Measurements from ENCODE around the gene MAB21L3. TPM values are rescaled to one million over a fixed set of nuclear protein-coding genes. Genes with fewer than 3 reads are reported as not detected.
"Not testable (repeated sequence)": the region's sequence is repeated elsewhere in the genome, so short reads cannot be mapped to it uniquely, and the experiment has no call there.

MAB21L3 gene
- total RNA-seq, 4 donors from 2014 or later = not detected

DNA sequence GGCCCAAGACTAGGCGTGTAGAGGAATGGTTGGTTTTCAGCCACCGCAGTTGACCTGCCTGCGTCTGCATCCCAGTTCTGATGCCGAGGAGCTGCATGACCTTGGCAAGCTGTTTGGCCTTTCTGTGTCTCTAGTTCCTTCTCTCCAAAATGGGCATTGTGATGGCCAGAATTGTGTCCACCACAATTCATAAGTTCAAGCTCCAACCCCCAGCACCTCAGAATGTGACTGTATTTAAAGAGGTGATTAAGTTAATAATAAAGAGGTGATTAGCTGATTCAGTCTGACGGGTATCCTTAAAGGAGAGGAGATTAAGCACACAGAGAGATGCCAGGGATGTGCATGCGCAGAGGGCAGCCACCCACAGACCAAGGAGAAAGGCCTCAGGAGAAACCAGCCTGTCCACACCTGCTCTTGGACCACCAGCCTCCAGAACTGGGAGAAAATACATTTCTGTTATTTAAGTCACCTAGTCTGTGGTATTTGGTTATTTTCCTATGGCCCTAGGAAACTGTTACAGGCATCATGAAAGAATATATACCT, 28.5 kb downstream of the MAB21L3 start:
- no peaks in the 10 kb centered on the region for H3K36me3 ChIP-seq
- H3K9me3 ChIP-seq = no peaks in the 10 kb centered on the region
- no peaks in the 10 kb centered on the region for H3K4me1 ChIP-seq
- intact Hi-C loops (cut with DNase I; ENCODE audit: low total_unique reads) = loop anchor here (5.0 kb wide), 1 partner anchor 358 kb away; no protein-coding TSS in a partner anchor
- TF ChIP-seq POLR2A (IDR thresholded peaks at IDR 0.05) = no peak
- DNase-seq = no peak
- H3K27ac ChIP-seq = no peak overlapping the region
- H3K27me3 ChIP-seq = no peaks in the 10 kb centered on the region
- no peak overlapping the region for H3K4me3 ChIP-seq

DNA sequence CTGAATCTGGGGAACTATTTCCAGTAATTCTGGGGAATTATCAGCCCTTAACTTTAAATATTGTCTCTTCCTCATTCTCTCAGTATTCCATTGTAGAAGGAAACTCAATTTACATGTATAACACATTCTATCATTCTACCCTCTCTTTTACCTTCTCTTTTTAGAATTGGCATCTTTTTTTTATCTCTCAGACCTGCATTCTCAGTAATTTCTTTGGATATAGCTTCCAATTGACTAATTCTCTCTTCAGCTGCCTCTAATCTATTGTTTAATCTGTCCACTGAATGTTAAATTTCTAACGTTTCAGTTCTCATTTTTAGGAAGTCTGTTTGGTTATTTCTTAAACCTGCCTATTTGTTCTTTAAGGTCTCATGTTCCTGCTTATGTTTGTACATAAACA, 33.0 kb downstream of the MAB21L3 start:
- Histone ChIP-seq H3K27ac (no peak overlapping the region), H3K9me3 (no peaks in the 10 kb centered on the region), H3K4me1 (no peaks in the 10 kb centered on the region), H3K36me3 (no peaks in the 10 kb centered on the region), H3K27me3 (no peaks in the 10 kb centered on the region), H3K4me3 (no peak overlapping the region)
- no peak for TF ChIP-seq POLR2A (IDR thresholded peaks at IDR 0.05)
- TF ChIP-seq, protein P1, sequence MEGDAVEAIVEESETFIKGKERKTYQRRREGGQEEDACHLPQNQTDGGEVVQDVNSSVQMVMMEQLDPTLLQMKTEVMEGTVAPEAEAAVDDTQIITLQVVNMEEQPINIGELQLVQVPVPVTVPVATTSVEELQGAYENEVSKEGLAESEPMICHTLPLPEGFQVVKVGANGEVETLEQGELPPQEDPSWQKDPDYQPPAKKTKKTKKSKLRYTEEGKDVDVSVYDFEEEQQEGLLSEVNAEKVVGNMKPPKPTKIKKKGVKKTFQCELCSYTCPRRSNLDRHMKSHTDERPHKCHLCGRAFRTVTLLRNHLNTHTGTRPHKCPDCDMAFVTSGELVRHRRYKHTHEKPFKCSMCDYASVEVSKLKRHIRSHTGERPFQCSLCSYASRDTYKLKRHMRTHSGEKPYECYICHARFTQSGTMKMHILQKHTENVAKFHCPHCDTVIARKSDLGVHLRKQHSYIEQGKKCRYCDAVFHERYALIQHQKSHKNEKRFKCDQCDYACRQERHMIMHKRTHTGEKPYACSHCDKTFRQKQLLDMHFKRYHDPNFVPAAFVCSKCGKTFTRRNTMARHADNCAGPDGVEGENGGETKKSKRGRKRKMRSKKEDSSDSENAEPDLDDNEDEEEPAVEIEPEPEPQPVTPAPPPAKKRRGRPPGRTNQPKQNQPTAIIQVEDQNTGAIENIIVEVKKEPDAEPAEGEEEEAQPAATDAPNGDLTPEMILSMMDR (IDR thresholded peaks at IDR 0.05) = no peak
- DNase-seq = no peak
- intact Hi-C loops (cut with DNase I; ENCODE audit: low total_unique reads) = loop anchor here (5.0 kb wide), 1 partner anchor 353 kb away; no protein-coding TSS in a partner anchor

DNA sequence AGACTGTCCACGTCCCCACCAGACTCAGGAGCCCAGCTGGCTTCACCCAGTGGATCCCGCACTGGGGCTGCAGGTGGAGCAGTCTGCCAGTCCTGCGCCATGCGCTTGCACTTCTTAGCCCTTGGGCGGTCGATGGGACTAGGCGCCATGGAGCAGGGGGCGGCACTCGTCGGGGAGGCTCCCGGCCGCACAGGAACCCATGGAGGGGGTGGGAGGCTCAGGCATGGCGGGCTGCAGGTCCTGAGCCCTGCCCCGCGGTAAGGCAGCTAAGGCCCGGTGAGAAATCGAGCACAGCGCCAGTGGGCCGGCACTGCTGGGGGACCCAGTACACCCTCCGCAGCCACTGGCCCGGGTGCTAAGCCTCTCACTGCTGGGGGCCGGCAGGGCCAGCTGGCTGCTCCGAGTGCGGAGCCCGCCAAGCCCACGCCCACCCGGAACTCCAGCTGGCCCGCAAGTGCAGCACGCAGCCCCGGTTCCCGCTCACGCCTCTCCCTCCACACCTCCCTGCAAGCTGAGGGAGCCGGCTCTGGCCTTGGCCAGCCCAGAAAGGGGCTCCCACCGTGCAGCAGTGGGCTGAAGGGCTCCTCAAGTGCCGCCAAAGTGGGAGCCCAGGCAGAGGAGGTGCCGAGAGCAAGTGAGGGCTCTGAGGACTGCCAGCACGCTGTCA, 35.4 kb downstream of the MAB21L3 start:
- H3K27ac ChIP-seq; DNase-seq; intact Hi-C loops (cut with DNase I; ENCODE audit: low total_unique reads): not testable (repeated sequence)

DNA sequence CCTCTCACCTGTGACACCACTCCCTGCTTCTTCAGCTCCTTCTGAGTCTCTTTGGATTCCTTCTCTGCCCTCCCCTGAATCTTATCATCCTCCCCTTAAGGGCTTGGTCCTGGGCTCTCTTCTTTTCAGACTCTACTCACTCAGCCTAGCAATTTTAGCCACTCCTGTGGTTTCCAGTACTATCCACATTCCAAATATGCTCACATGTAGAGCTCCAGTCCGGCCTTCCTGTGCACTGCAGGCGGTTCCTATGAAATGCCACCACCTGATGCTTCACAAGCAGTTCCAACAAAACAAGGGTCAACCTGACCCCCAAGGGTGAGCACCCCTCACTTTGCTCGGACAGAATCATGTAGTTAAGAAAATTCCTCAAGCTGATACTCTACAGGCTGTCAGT, 35.9 kb downstream of the MAB21L3 start:
- no peak overlapping the region for H3K27ac ChIP-seq
- H3K9me3 ChIP-seq = no peaks in the 10 kb centered on the region
- H3K36me3 ChIP-seq = no peaks in the 10 kb centered on the region
- TF ChIP-seq, protein P1 (IDR thresholded peaks at IDR 0.05) = no peak
- no peak for TF ChIP-seq POLR2A (IDR thresholded peaks at IDR 0.05)
- no peaks in the 10 kb centered on the region for H3K4me1 ChIP-seq
- intact Hi-C loops (cut with DNase I; ENCODE audit: low total_unique reads) = no loop called here
- DNase-seq = no peak
- H3K27me3 ChIP-seq = no peaks in the 10 kb centered on the region
- no peak overlapping the region for H3K4me3 ChIP-seq

More for the DNA sequence above, 35.4 kb downstream of the MAB21L3 start:
- not testable (repeated sequence) for H3K4me1 ChIP-seq, H3K4me3 ChIP-seq, H3K9me3 ChIP-seq, H3K36me3 ChIP-seq, H3K27me3 ChIP-seq

DNA sequence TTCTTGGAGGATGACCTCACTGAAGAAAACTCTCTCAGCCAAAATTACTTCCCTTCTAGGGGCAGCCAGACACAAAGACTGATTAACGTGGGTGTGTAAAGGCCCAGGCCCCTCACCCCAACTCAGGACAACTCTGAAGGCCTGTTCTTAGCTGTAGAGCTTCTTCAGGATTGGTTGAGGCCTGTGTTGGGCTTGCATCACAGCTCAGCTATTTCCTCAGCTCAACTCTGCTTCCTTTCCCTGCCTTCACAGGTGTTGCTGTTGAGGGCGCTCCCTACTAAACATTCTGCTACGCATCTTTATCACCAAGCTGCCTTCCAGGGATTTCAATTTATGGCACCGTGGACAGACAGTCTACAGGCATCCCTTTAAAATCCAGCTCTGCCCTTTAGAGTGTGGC, 36.8 kb downstream of the MAB21L3 start:
- Histone ChIP-seq H3K4me1 (no peaks in the 10 kb centered on the region), H3K9me3 (no peaks in the 10 kb centered on the region), H3K36me3 (no peaks in the 10 kb centered on the region), H3K27ac (no peak overlapping the region), H3K4me3 (no peak overlapping the region), H3K27me3 (no peaks in the 10 kb centered on the region)
- no peak for TF ChIP-seq POLR2A (IDR thresholded peaks at IDR 0.05)
- TF ChIP-seq, protein P1 (IDR thresholded peaks at IDR 0.05) = no peak
- intact Hi-C loops (cut with DNase I; ENCODE audit: low total_unique reads) = no loop called here
- DNase-seq = no peak

DNA sequence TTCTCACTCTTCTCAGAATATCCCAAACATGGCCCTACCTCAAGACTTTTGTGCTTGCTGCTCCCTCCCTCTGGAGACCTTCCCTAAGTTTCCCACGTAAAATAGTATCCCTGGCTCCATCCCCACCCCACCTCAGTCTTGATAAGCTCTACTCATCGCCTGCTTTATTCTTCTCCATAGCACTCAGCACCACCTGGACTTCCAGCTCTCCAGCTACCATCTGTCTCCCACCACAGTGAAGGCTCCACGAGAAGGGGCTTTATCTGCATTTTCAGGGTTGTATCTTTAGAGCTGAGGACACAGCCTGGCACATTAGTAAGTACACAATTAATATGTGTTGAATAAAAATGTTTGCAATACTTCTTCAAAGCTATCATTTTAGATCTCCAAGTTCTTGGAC, 37.8 kb downstream of the MAB21L3 start:
- Histone ChIP-seq H3K27me3 (no peaks in the 10 kb centered on the region), H3K4me1 (no peaks in the 10 kb centered on the region), H3K4me3 (no peak overlapping the region), H3K36me3 (no peaks in the 10 kb centered on the region), H3K9me3 (no peaks in the 10 kb centered on the region), H3K27ac (no peak overlapping the region)
- DNase-seq = no peak
- intact Hi-C loops (cut with DNase I; ENCODE audit: low total_unique reads) = no loop called here
- TF ChIP-seq, protein P1 (IDR thresholded peaks at IDR 0.05) = no peak
- TF ChIP-seq POLR2A (IDR thresholded peaks at IDR 0.05) = no peak

Data from uterus (tissue), 4 donors.